Gastroesophageal sphincter (tissue), 4 donors: ENCODE data around the gene PACRGL. TPM values are rescaled to one million over a fixed set of nuclear protein-coding genes. Genes with fewer than 3 reads are reported as not detected.

Experiments used
- ATAC-seq: fragments of 150-250 bp; one replicate; pipeline ENCODE4 v1.9.1; 2016; ENCODE audit warnings: mild to moderate bottlenecking, moderate library complexity
- H3K27ac ChIP-seq, 4 donors: fragments of 200-600 bp; sonication (generic) in 3 of 4; 1 replicate in 3 of 4; 2 replicates in 1 of 4; pipeline ENCODE4 v1.5.1; 2016 to 2019
- H3K27me3 ChIP-seq: fragments of 200-600 bp; sonication (generic); one replicate; pipeline ENCODE4 v1.5.1; 2019
- H3K36me3 ChIP-seq, 2 donors: fragments of 200-600 bp; sonication (generic); one replicate each; pipeline ENCODE4 v1.5.1; 2019; ENCODE audit warnings: control low read depth in 1 of 2
- H3K4me1 ChIP-seq, 3 donors: fragments of 200-600 bp; sonication (generic); 1 replicate in 2 of 3; 2 replicates in 1 of 3; pipeline ENCODE4 v1.5.1; 2016 to 2019; ENCODE audit warnings: control low read depth in 2 of 3
- H3K4me3 ChIP-seq, 2 donors: fragments of 200-600 bp; sonication (generic); one replicate each; pipeline ENCODE4 v1.5.1; 2019; ENCODE audit warnings: mild to moderate bottlenecking in 1 of 2, moderate library complexity in 1 of 2
- H3K9me3 ChIP-seq, 3 donors: fragments of 200-600 bp; sonication (generic); one replicate each; pipeline ENCODE4 v1.5.1; 2017 to 2019; ENCODE audit warnings: control low read depth in 2 of 3
- EP300 ChIP-seq: sonication (generic); formaldehyde crosslinking; IDR thresholded peaks from one replicate; pipeline ENCODE4 v1.6.1; 2017; ENCODE audit warnings: antibody characterized with exemption, mild to moderate bottlenecking
- POLR2A ChIP-seq, 2 donors: fragments of 450-650 bp; IDR thresholded peaks; one replicate each; pipeline ENCODE4 v1.6.1; 2017; ENCODE audit warnings: antibody characterized with exemption in 2 of 2, mild to moderate bottlenecking in 2 of 2, moderate library complexity in 1 of 2
- POLR2AphosphoS5 ChIP-seq: sonication (generic); formaldehyde crosslinking; IDR thresholded peaks from one replicate; pipeline ENCODE4 v1.6.1; 2017; ENCODE audit warnings: antibody characterized with exemption
- WGBS, 2 donors: methylation state at CpG; one replicate each; pipeline ENCODE4 v1.1.5; 2018; ENCODE audit warnings: low coverage in 1 of 2; 5-methylcytosine and 5-hydroxymethylcytosine counted together
- total RNA-seq, 4 donors: library from RNA; depleted of rRNA; stranded (reverse); fragments of >200 nt; gene quantifications; one replicate each; pipeline ENCODE4 v1.1.0, GENCODE V29; 2016
- TF ChIP-seq, protein P1 (sequence below), 4 experiments: fragments of 200-600 bp in 2 of 4; fragments of 450-650 bp in 2 of 4; sonication (generic) in 1 of 4; IDR thresholded peaks; one replicate each; pipeline ENCODE4 v1.5.1; 2017 to 2019; ENCODE audit warnings: antibody characterized with exemption in 4 of 4, mild to moderate bottlenecking in 2 of 4, moderate library complexity in 2 of 4

PACRGL gene
- total RNA-seq, 4 donors from 2014 or later: 27.3 to 38.6 (median 30.5) TPM

DNA sequence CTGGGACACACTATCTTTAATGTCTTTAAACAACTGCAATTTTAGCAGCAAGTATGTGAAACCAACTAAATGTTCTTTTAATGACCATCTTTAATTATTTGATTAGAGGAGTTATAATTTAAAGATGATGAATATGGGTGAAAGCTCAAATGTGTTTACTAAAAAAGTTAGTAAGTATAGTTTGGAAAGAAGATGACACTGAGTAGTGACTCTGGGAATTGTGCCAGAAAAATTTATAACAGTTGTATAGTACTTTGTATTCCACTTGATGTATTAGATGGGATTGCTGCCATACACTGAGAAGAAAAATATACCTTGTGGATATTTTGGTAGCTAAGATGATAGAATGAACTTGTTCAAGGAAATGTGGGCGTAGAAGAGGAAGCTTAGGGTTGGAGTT, 19.5 kb upstream of the PACRGL start:
- H3K4me3 ChIP-seq: no peak overlapping the region
- 29 to 64% methylated on average over 1 of the region's 1 CpG for WGBS, 2 donors
- H3K27me3 ChIP-seq: no peaks in the 10 kb centered on the region
- H3K36me3 ChIP-seq: no peaks in the 10 kb centered on the region
- ATAC-seq: no peak
- H3K4me1 ChIP-seq: peaks cover 0 to 9% (median 0%) of the 10 kb centered on the region in 3 donors
- H3K27ac ChIP-seq: no peak overlapping the region
- TF ChIP-seq EP300 (no peak), POLR2A (IDR thresholded peaks at IDR 0.05) (no peak), POLR2AphosphoS5 (no peak)
- TF ChIP-seq, protein P1, sequence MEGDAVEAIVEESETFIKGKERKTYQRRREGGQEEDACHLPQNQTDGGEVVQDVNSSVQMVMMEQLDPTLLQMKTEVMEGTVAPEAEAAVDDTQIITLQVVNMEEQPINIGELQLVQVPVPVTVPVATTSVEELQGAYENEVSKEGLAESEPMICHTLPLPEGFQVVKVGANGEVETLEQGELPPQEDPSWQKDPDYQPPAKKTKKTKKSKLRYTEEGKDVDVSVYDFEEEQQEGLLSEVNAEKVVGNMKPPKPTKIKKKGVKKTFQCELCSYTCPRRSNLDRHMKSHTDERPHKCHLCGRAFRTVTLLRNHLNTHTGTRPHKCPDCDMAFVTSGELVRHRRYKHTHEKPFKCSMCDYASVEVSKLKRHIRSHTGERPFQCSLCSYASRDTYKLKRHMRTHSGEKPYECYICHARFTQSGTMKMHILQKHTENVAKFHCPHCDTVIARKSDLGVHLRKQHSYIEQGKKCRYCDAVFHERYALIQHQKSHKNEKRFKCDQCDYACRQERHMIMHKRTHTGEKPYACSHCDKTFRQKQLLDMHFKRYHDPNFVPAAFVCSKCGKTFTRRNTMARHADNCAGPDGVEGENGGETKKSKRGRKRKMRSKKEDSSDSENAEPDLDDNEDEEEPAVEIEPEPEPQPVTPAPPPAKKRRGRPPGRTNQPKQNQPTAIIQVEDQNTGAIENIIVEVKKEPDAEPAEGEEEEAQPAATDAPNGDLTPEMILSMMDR (IDR thresholded peaks at IDR 0.05): no peak
- no peaks in the 10 kb centered on the region for H3K9me3 ChIP-seq

DNA sequence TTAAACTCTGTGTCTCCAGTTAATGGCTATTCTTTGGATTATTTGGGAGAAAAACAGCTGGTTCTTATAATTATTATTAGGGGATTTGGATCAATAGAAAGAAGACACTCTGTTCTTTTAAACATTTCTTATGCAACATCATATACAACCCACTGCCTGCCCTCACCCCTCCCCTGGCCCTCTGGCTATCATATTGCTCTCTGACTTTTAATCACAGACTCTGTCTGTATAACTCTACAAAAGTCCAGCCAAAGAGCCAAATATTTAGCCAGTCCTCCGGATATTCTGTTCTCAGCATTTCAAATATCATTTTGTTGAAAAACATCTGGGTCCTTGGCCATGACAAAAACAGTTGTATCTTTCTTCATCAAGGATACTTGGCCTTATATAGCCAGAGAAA, 19.0 kb upstream of the PACRGL start:
- Histone ChIP-seq H3K4me1 (peaks cover 0 to 9% (median 0%) of the 10 kb centered on the region in 3 donors), H3K4me3 (no peak overlapping the region), H3K9me3 (no peaks in the 10 kb centered on the region), H3K27me3 (no peaks in the 10 kb centered on the region), H3K27ac (no peak overlapping the region), H3K36me3 (no peaks in the 10 kb centered on the region)
- TF ChIP-seq EP300 (no peak), POLR2AphosphoS5 (peak; percentile 26)
- peak; percentile 74 for ATAC-seq
- WGBS, 2 donors: 17 to 38% methylated on average over 1 of the region's 1 CpG

DNA sequence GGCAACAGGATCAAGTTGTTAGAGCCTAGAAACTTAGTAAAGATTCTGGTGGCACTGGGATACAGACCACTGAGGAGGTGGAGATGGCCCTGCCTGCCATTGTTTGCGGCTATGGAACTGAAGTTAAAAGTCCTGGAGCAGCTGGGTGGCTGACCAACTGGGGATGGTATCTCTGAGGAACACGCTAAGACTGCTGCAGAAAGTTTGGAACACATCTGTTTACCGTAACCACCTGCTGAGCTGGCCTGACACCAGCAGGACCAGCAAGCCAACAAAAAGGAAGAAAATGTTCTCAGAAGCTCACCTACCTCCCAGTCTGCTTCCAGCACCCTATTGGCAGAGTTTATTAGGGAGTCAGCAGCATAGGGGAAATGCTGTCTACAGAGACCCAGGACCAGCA, 17.4 kb upstream of the PACRGL start:
- 79 to 100% methylated on average over 1 to 3 of the region's 3 CpGs for WGBS, 2 donors
- Histone ChIP-seq H3K4me1 (peaks cover 0 to 4% (median 0%) of the 10 kb centered on the region in 3 donors), H3K36me3 (no peaks in the 10 kb centered on the region), H3K27me3 (no peaks in the 10 kb centered on the region), H3K4me3 (no peak overlapping the region), H3K9me3 (no peaks in the 10 kb centered on the region), H3K27ac (no peak overlapping the region)
- ATAC-seq: no peak
- TF ChIP-seq POLR2AphosphoS5 (no peak), EP300 (no peak), POLR2A (IDR thresholded peaks at IDR 0.05) (no peak)
- TF ChIP-seq, protein P1 (IDR thresholded peaks at IDR 0.05): no peak

DNA sequence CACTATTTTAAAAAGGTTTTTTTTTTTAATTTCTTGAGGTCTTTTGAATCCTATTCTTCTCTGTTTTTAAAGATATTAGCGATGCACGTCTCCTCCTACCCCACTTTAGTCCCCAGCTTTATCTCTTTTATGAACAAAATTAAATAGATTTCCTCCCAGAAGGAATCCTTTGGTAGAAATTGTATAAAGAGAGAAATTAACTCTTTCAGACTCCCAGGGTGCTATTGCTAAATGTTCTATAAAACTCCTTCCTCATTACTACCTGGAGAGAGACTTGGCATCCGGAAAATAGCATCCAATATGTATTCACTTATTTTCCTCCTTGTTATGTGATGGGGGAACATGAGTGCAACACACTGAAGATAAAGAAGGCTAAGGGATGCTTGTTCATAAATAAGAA, 16.5 kb upstream of the PACRGL start:
- no peak for TF ChIP-seq POLR2A (IDR thresholded peaks at IDR 0.05)
- TF ChIP-seq EP300: no peak
- TF ChIP-seq POLR2AphosphoS5: no peak
- Histone ChIP-seq H3K4me1 (peaks cover 0 to 4% (median 0%) of the 10 kb centered on the region in 3 donors), H3K27me3 (no peaks in the 10 kb centered on the region), H3K9me3 (no peaks in the 10 kb centered on the region), H3K4me3 (no peak overlapping the region), H3K27ac (no peak overlapping the region), H3K36me3 (no peaks in the 10 kb centered on the region)
- no peak for ATAC-seq
- 84 to 92% methylated on average over 3 of the region's 3 CpGs for WGBS, 2 donors

DNA sequence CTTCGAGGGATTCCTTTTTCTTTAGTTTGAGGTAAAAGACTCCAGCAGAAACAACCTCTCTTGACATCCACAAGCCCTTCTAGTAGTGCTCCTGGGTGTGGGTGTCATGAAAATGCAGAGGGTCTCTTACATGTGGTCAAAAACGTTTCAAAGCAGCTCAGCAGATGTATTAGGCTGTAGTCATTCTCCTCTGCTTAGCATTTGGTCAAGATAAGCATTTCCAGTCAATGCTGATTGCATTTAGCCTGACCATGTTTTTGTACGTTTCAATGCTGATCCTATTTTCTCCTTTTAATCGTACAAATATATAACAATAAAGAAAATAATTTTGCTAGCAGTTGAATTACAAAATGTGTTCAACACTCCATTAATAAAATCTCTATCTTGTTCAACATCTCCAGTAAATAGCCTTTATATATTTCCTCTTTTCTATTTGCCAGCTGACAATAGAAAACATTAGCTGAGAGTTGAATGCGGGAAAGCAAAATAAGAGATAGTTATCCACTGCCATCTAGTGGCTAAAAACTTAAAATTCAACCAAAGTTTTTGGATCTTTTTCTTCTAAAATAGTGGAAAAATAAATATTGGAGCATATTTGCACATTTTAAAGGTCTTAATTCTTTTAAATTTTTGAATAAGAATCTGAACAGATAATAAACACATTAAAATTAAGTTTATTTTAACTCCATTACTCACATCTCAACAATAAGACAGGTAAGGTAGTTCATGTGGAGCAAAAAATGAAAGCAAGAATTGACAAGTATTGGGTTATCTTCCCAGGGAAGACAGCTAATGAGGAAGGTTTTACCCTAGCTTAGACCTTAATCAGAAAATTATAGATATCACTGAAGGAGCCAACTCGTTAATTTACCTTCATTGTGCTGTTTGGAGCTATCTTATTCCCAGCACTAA, 15.2 kb upstream of the PACRGL start:
- no peak overlapping the region for H3K4me3 ChIP-seq
- no peaks in the 10 kb centered on the region for H3K27me3 ChIP-seq
- no peak for ATAC-seq
- TF ChIP-seq POLR2A (IDR thresholded peaks at IDR 0.05) (no peak), EP300 (no peak)
- TF ChIP-seq, protein P1 (IDR thresholded peaks at IDR 0.05): peak; percentile 48 to 67 (median 55)
- peaks cover 0 to 4% (median 0%) of the 10 kb centered on the region in 3 donors for H3K4me1 ChIP-seq
- no peaks in the 10 kb centered on the region for H3K36me3 ChIP-seq
- H3K27ac ChIP-seq: no peak overlapping the region
- 21 to 28% methylated on average over 6 of the region's 6 CpGs for WGBS, 2 donors
- no peaks in the 10 kb centered on the region for H3K9me3 ChIP-seq

DNA sequence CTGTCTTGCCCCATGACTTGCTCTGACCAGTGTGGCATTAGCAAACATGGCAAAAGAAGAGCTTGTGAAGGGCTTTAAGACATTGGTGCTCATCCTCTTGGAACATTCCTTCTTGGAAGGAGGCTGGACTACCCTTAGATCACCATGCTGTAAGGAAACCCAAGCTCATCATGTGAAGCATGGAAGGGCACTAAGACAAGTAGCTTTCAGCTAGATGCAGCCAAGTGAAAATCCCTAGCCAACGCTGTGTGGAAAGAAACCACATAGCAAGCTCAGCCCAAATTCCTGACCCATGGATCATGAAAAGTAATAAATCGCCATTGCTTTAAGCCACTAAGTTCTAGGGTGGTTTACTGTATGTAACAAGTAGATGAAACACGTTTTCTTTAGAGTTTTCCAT, 12.4 kb upstream of the PACRGL start:
- Histone ChIP-seq H3K27me3 (no peaks in the 10 kb centered on the region), H3K4me3 (no peak overlapping the region), H3K27ac (no peak overlapping the region), H3K9me3 (no peaks in the 10 kb centered on the region), H3K36me3 (no peaks in the 10 kb centered on the region), H3K4me1 (no peaks in the 10 kb centered on the region)
- TF ChIP-seq POLR2A (IDR thresholded peaks at IDR 0.05): no peak
- TF ChIP-seq, protein P1 (IDR thresholded peaks at IDR 0.05): no peak
- no peak for TF ChIP-seq EP300
- TF ChIP-seq POLR2AphosphoS5: no peak
- no peak for ATAC-seq
- 41 to 64% methylated on average over 2 to 3 of the region's 3 CpGs for WGBS, 2 donors
